Urothelium cell line (cell line): ENCODE results near the gene DICER1.

Experiments
- DNase-seq: peaks from one replicate; pipeline ENCODE4 v3.0.0; 2011; ENCODE audit warnings: low spot score, mixed read lengths
- FAIRE-seq: peaks from 2 replicates; lab custom pipeline; 2011; peaks lifted over from hg19 to GRCh38; lab: Jason Lieb, UNC

The DICER1 gene

GRCh38 chr14:95125915-95126314, 31.4 kb downstream of the DICER1 start:
- FAIRE-seq, result no peak

GRCh38 chr14:95125221-95125620, 32.1 kb downstream of the DICER1 start:
- DNase-seq, result no peak
- no peak for FAIRE-seq

More at GRCh38 chr14:95125915-95126314, 31.4 kb downstream of the DICER1 start:
- no peak for DNase-seq

GRCh38 chr14:95123891-95124579, 33.3 kb downstream of the DICER1 start:
- FAIRE-seq (no peak), DNase-seq (no peak)

GRCh38 chr14:95122621-95122945, 34.7 kb downstream of the DICER1 start:
- DNase-seq (no peak), FAIRE-seq (no peak)

GRCh38 chr14:95121911-95122620, 35.3 kb downstream of the DICER1 start:
- no peak for FAIRE-seq

GRCh38 chr14:95119336-95119735, 38.0 kb downstream of the DICER1 start:
- FAIRE-seq (no peak), DNase-seq (no peak)

More at GRCh38 chr14:95121911-95122620, 35.3 kb downstream of the DICER1 start:
- no peak for DNase-seq

GRCh38 chr14:95117937-95118721, 39.2 kb downstream of the DICER1 start:
- DNase-seq, result no peak
- no peak for FAIRE-seq

GRCh38 chr14:95113476-95113875, 43.9 kb downstream of the DICER1 start:
- FAIRE-seq, result no peak
- DNase-seq, result no peak

GRCh38 chr14:95111507-95112164, 45.7 kb downstream of the DICER1 start:
- no peak for DNase-seq
- no peak for FAIRE-seq

- no peak for FAIRE-seq
Measured at GRCh38 chr14:95110178-95110577, 47.2 kb downstream of the DICER1 start.

GRCh38 chr14:95107711-95108110, 49.6 kb downstream of the DICER1 start:
- DNase-seq (no peak), FAIRE-seq (no peak)

More at GRCh38 chr14:95110178-95110577, 47.2 kb downstream of the DICER1 start:
- no peak for DNase-seq

- FAIRE-seq, result no peak
- no peak for DNase-seq
Measured at GRCh38 chr14:95106971-95107370, 50.4 kb downstream of the DICER1 start.

GRCh38 chr14:95104911-95105310, 52.4 kb downstream of the DICER1 start:
- FAIRE-seq (no peak), DNase-seq (no peak)

GRCh38 chr14:95102680-95103044, 54.7 kb downstream of the DICER1 start:
- FAIRE-seq, result no peak
- no peak for DNase-seq

GRCh38 chr14:95101736-95102679, 55.3 kb downstream of the DICER1 start:
- DNase-seq (no peak), FAIRE-seq (no peak)

- FAIRE-seq, result no peak
- DNase-seq, result peak; percentile 37
Measured at GRCh38 chr14:95098984-95099599, 58.2 kb downstream of the DICER1 start.

- FAIRE-seq (no peak), DNase-seq (no peak)
Measured at GRCh38 chr14:95097385-95097784, 59.9 kb downstream of the DICER1 start.

GRCh38 chr14:95096476-95096875, 60.9 kb downstream of the DICER1 start:
- no peak for FAIRE-seq
- no peak for DNase-seq

GRCh38 chr14:95095996-95096395, 61.3 kb downstream of the DICER1 start:
- FAIRE-seq (no peak), DNase-seq (no peak)

- no peak for FAIRE-seq
- DNase-seq, result no peak
Measured at GRCh38 chr14:95092723-95093122, 64.6 kb downstream of the DICER1 start.
